Measurements from ENCODE around the gene SLC24A4. TPM values are rescaled to one million over a fixed set of nuclear protein-coding genes. Genes with fewer than 3 reads are reported as not detected.

SLC24A4 gene
- total RNA-seq, 1 donor from 2014 or later, result 1.5 TPM

DNA sequence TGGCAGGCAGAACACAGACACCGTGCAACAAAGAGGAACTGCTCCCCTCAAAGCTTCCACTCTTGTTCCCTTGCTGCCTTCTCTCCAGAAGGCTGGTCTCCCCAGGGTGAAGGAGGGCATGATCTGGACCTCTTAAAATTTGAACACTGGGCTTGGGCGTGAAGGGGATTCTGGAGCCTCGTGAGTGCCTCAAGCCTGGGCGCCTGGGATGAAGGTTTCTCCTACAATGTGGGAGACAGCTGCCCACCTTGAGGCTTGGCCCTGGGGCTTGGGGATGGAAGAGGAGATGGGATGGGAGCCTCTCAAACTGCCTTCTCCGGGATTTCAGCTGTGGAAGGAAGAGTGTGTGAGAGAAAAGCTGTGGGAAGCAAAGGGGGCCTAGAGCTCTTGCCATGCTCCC, 182.9 kb downstream of the SLC24A4 start:
- Histone ChIP-seq H3K27me3 (no peaks in the 10 kb centered on the region), H3K9me3 (no peaks in the 10 kb centered on the region), H3K36me3 (no peaks in the 10 kb centered on the region), H3K4me3 (no peak overlapping the region), H3K4me1 (no peaks in the 10 kb centered on the region), H3K27ac (no peak overlapping the region)
- intact Hi-C loops (cut with DNase I), result no loop called here
- DNase-seq (ENCODE audit: extremely low spot score in 2 of 2), result no peak
- TF ChIP-seq POLR2A (IDR thresholded peaks at IDR 0.05), result no peak
- TF ChIP-seq, protein P1, sequence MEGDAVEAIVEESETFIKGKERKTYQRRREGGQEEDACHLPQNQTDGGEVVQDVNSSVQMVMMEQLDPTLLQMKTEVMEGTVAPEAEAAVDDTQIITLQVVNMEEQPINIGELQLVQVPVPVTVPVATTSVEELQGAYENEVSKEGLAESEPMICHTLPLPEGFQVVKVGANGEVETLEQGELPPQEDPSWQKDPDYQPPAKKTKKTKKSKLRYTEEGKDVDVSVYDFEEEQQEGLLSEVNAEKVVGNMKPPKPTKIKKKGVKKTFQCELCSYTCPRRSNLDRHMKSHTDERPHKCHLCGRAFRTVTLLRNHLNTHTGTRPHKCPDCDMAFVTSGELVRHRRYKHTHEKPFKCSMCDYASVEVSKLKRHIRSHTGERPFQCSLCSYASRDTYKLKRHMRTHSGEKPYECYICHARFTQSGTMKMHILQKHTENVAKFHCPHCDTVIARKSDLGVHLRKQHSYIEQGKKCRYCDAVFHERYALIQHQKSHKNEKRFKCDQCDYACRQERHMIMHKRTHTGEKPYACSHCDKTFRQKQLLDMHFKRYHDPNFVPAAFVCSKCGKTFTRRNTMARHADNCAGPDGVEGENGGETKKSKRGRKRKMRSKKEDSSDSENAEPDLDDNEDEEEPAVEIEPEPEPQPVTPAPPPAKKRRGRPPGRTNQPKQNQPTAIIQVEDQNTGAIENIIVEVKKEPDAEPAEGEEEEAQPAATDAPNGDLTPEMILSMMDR (IDR thresholded peaks at IDR 0.05), result no peak
- TF ChIP-seq POLR2AphosphoS5 (IDR thresholded peaks at IDR 0.05; ENCODE audit: insufficient read depth in 1 of 2, low read depth in 1 of 2), result no peak

DNA sequence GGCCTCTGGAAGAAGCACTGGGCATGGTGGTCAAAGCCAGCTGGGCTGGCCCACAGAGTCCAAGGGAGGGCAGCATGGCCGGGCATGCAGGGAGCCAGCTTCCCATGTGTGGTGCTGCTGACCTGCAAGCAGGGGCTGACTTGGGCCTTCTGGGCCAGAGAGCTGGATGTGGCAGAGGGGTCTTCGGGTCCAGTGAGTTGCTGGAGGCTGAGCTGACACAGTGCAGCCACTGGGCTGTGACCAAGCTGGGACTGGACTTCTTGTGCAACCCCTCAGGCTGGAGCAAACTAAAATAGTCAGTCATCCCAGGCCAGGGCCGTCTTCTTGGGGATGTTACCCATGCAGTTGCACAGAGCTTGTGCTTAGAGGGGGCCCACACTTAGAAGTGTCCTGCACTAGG, 183.3 kb downstream of the SLC24A4 start:
- H3K4me3 ChIP-seq, result no peak overlapping the region
- H3K9me3 ChIP-seq, result no peaks in the 10 kb centered on the region
- DNase-seq (ENCODE audit: extremely low spot score in 2 of 2), result no peak
- intact Hi-C loops (cut with DNase I), result no loop called here
- no peaks in the 10 kb centered on the region for H3K27me3 ChIP-seq
- no peak overlapping the region for H3K27ac ChIP-seq
- TF ChIP-seq POLR2A (IDR thresholded peaks at IDR 0.05), result no peak
- no peak for TF ChIP-seq POLR2AphosphoS5 (IDR thresholded peaks at IDR 0.05; ENCODE audit: insufficient read depth in 1 of 2, low read depth in 1 of 2)
- TF ChIP-seq, protein P1 (IDR thresholded peaks at IDR 0.05), result no peak
- no peaks in the 10 kb centered on the region for H3K36me3 ChIP-seq
- no peaks in the 10 kb centered on the region for H3K4me1 ChIP-seq

DNA sequence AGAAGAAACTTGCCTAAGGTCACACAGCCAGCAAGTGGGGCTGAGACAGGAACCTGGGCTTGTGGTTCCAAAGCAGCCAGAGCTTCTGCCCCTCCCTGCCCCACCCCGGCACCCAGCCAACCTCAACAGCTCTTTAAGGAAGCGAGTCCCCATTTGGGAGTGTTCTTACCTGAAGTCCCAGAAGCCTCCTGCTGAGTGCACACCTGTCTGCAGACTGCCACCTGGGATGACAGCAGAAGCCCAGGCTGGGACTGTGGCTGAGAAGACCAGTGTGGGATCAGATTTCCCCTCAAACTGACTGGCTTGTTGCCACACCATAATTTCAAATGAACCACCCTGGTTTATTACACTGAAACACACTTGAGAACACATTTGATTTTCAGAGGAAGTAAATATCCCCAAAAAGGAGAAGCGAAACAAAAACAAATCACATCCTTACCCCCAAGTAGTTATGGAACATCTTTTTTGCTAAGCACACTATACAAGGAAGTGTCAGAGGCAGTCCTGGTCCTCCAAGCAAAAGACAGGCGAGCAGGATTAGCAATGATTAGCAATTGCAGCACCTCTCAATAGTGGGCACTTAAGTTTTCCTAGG, 184.3 kb downstream of the SLC24A4 start:
- Histone ChIP-seq H3K4me3 (no peak overlapping the region), H3K9me3 (no peaks in the 10 kb centered on the region), H3K27ac (no peak overlapping the region), H3K27me3 (no peaks in the 10 kb centered on the region), H3K36me3 (no peaks in the 10 kb centered on the region), H3K4me1 (no peaks in the 10 kb centered on the region)
- no peak for DNase-seq (ENCODE audit: extremely low spot score in 2 of 2)
- intact Hi-C loops (cut with DNase I), result no loop called here
- no peak for TF ChIP-seq POLR2AphosphoS5 (IDR thresholded peaks at IDR 0.05; ENCODE audit: insufficient read depth in 1 of 2, low read depth in 1 of 2)
- TF ChIP-seq, protein P1 (IDR thresholded peaks at IDR 0.05), result no peak
- no peak for TF ChIP-seq POLR2A (IDR thresholded peaks at IDR 0.05)

DNA sequence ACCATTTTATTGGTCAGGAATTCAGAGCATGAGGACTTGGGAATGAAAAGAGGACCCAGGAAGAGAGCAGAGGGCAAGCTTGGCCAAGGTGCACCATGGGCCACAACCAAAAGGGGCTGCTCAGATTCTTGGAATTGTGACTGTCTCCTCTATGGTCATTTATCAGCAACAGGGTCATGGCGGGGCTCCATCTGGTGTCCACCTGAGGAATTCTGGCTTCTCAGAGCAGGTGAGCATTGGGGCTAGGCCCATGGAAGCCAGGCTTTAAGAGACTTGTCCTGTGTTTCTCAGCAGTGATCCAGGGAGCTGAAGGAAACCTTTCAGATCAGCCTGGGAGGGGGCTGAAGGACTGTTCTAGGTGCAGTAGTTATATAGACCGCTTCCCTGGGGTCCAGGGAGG, 188.0 kb downstream of the SLC24A4 start:
- Histone ChIP-seq H3K27me3 (no peaks in the 10 kb centered on the region), H3K27ac (no peak overlapping the region), H3K9me3 (no peaks in the 10 kb centered on the region), H3K4me1 (peaks cover 27% of the 10 kb centered on the region), H3K4me3 (no peak overlapping the region), H3K36me3 (no peaks in the 10 kb centered on the region)
- intact Hi-C loops (cut with DNase I), result no loop called here
- DNase-seq (ENCODE audit: extremely low spot score in 2 of 2), result no peak
- TF ChIP-seq POLR2AphosphoS5 (IDR thresholded peaks at IDR 0.05; ENCODE audit: insufficient read depth in 1 of 2, low read depth in 1 of 2), result no peak
- TF ChIP-seq POLR2A (IDR thresholded peaks at IDR 0.05), result no peak
- TF ChIP-seq, protein P1 (IDR thresholded peaks at IDR 0.05), result no peak

DNA sequence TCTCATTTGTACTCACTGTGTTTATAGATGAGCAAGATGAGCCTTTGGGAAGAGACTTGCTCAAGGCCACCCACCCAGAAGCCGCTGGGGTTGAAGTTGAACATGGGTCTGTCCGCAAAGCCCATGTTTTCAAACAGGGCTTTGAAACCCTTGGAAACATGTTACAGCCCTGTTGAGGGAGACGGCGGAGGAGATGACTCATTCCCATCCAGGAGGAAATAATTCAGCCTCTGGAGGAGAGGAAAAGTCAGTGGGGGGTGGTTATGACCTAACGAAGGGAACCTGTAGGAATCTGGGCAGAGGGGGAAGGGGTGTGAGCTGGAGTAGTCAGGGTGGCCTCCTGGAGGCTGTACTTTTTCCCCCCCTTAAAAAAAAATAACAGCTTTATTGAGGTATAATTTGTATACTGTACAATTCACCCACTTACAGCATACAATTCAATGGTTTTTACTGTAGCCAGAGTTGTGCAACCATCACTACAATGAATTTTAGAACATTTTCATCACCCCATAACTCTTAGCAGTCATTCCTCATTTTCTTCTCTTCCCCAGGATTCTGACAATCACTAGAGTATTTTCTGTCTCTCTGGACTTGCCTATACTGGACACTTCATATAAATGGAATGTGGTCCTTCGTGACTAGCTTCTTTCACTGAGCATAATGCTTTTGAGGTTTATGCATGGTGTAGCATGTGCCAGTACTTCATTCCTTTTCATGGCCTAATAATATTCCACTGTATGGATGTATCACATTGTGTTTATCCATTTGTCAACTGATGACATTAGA, 188.7 kb downstream of the SLC24A4 start:
- DNase-seq (ENCODE audit: extremely low spot score in 2 of 2), result no peak
- H3K36me3 ChIP-seq, result no peaks in the 10 kb centered on the region
- no peak overlapping the region for H3K27ac ChIP-seq
- H3K4me1 ChIP-seq, result peaks cover 27% of the 10 kb centered on the region
- TF ChIP-seq POLR2AphosphoS5 (IDR thresholded peaks at IDR 0.05; ENCODE audit: insufficient read depth in 1 of 2, low read depth in 1 of 2) (no peak), POLR2A (IDR thresholded peaks at IDR 0.05) (no peak)
- TF ChIP-seq, protein P1 (IDR thresholded peaks at IDR 0.05), result no peak
- intact Hi-C loops (cut with DNase I), result no loop called here
- no peaks in the 10 kb centered on the region for H3K27me3 ChIP-seq
- no peak overlapping the region for H3K4me3 ChIP-seq
- no peaks in the 10 kb centered on the region for H3K9me3 ChIP-seq

Measured in vagina (tissue), 2 donors.